Upper lobe of left lung (tissue), 6 donors: ENCODE measurements around the gene EXD3. TPM values are rescaled to one million over a fixed set of nuclear protein-coding genes. Genes with fewer than 3 reads are reported as not detected.

Experiments used
- ATAC-seq, 2 donors: fragments of 200-7000 bp; cut with Tn5 transposase; one replicate each; pipeline ENCODE4 v1.9.1; 2022; ENCODE audit warnings: mild to moderate bottlenecking in 2 of 2, moderate library complexity in 2 of 2; ENCODE audit not compliant: low FRiP score in 2 of 2
- DNase-seq, 2 donors: peaks; one replicate each; pipeline ENCODE4 v3.0.0-alpha.2; 2019 to 2020
- H3K27ac ChIP-seq, 4 donors: fragments of 200-600 bp; sonication (generic); one replicate each; pipeline ENCODE4 v1.5.1; 2016 to 2019
- H3K27me3 ChIP-seq, 4 donors: fragments of 200-600 bp; sonication (generic); one replicate each; pipeline ENCODE4 v1.5.1; 2017 to 2019
- H3K36me3 ChIP-seq, 4 donors: fragments of 200-600 bp; sonication (generic); one replicate each; pipeline ENCODE4 v1.5.1; 2016 to 2019
- H3K4me1 ChIP-seq, 4 donors: fragments of 200-600 bp; sonication (generic); one replicate each; pipeline ENCODE4 v1.5.1; 2018 to 2019
- H3K4me3 ChIP-seq, 4 donors: fragments of 200-600 bp; sonication (generic); one replicate each; pipeline ENCODE4 v1.5.1; 2017 to 2019; ENCODE audit warnings: mild to moderate bottlenecking in 2 of 4, moderate library complexity in 1 of 4
- H3K9me3 ChIP-seq, 4 donors: fragments of 200-600 bp; sonication (generic); one replicate each; pipeline ENCODE4 v1.5.1; 2018 to 2019
- CTCF ChIP-seq, 6 experiments: fragments of 450-650 bp in 4 of 6; fragments of 200-600 bp in 2 of 6; sonication (generic) in 2 of 6; IDR thresholded peaks; one replicate each; pipeline ENCODE4 v1.5.1; 2016 to 2019; ENCODE audit warnings: antibody characterized with exemption in 6 of 6
- EP300 ChIP-seq, 4 donors: sonication (generic); formaldehyde crosslinking; IDR thresholded peaks; one replicate each; pipeline ENCODE4 v1.5.1; 2017; ENCODE audit warnings: antibody characterized with exemption in 4 of 4, control low read depth in 2 of 4
- POLR2A ChIP-seq, 4 donors: fragments of 450-650 bp; IDR thresholded peaks; one replicate each; pipeline ENCODE4 v1.5.1; 2016 to 2017; ENCODE audit warnings: antibody characterized with exemption in 4 of 4, mild to moderate bottlenecking in 2 of 4
- POLR2AphosphoS5 ChIP-seq, 2 donors: sonication (generic); formaldehyde crosslinking; IDR thresholded peaks; one replicate each; pipeline ENCODE4 v1.5.1; 2017; ENCODE audit warnings: antibody characterized with exemption in 2 of 2
- WGBS, 2 donors: methylation state at CpG; one replicate each; pipeline ENCODE4 v1.1.5; 2017 to 2018; 5-methylcytosine and 5-hydroxymethylcytosine counted together
- total RNA-seq, 6 donors: library from RNA; depleted of rRNA in 4 of 6; stranded (reverse); fragments of >200 nt in 4 of 6; gene quantifications; one replicate each; pipeline versions ENCODE4 v1.1.0 to v1.2.1, GENCODE V29; 2016 to 2021
- donor health status: DM: no; HTN: no; CAD: no; lungs with moderate emphysema.
- donor health status: DM: no; HTN: yes; CAD: no; lungs with severe emphysema.

The EXD3 gene
- total RNA-seq, 6 donors from 2014 or later: 12.3 to 118 (median 24.8) TPM

GRCh38 chr9:137280474-137281344 lies 142.3 kb downstream of the EXD3 start:
- 74 to 76% methylated on average over 22 to 71 of the region's 85 CpGs for WGBS, 2 donors
- no peak for ATAC-seq
- H3K27me3 ChIP-seq: no peaks in the 10 kb centered on the region
- H3K4me3 ChIP-seq: peak overlapping the region in 2 of 4 donors; percentile 5 to 8
- peaks cover 34 to 61% (median 41%) of the 10 kb centered on the region in 4 donors for H3K4me1 ChIP-seq
- H3K36me3 ChIP-seq: peaks cover 6 to 53% (median 29%) of the 10 kb centered on the region in 4 donors
- peak overlapping the region in 2 of 4 donors; percentile 4 to 6 for H3K27ac ChIP-seq
- no peaks in the 10 kb centered on the region for H3K9me3 ChIP-seq
- DNase-seq: peak in 1 of 2 donors; percentile 85
- TF ChIP-seq POLR2AphosphoS5 (IDR thresholded peaks at IDR 0.05) (no peak), POLR2A (IDR thresholded peaks at IDR 0.05) (no peak), EP300 (IDR thresholded peaks at IDR 0.05) (no peak), CTCF (IDR thresholded peaks at IDR 0.05) (peak in 1 of 6 experiments; percentile 11)

- 95 to 97% methylated on average over 16 to 34 of the region's 41 CpGs for WGBS, 2 donors
- DNase-seq (peak in 1 of 2 donors; percentile 83), ATAC-seq (no peak)
Observed at GRCh38 chr9:137279741-137280473, 143.1 kb downstream of the EXD3 start.

GRCh38 chr9:137278721-137279711 lies 143.9 kb downstream of the EXD3 start:
- H3K27ac ChIP-seq: peak overlapping the region; percentile 95 to 98 (median 96)
- ATAC-seq: no peak
- H3K36me3 ChIP-seq: peaks cover 6 to 53% (median 29%) of the 10 kb centered on the region in 4 donors
- WGBS, 2 donors: 90 to 92% methylated on average over 101 to 133 of the region's 139 CpGs
- H3K4me3 ChIP-seq: peak overlapping the region; percentile 64 to 86 (median 70)
- peaks cover 38 to 78% (median 56%) of the 10 kb centered on the region in 4 donors for H3K4me1 ChIP-seq
- no peaks in the 10 kb centered on the region for H3K27me3 ChIP-seq
- H3K9me3 ChIP-seq: no peaks in the 10 kb centered on the region
- DNase-seq: peak in 1 of 2 donors; percentile 87
- TF ChIP-seq POLR2AphosphoS5 (IDR thresholded peaks at IDR 0.05) (no peak), CTCF (IDR thresholded peaks at IDR 0.05) (no peak), POLR2A (IDR thresholded peaks at IDR 0.05) (no peak), EP300 (IDR thresholded peaks at IDR 0.05) (no peak)

More at GRCh38 chr9:137279741-137280473, 143.1 kb downstream of the EXD3 start:
- peaks cover 6 to 53% (median 29%) of the 10 kb centered on the region in 4 donors for H3K36me3 ChIP-seq
- no peaks in the 10 kb centered on the region for H3K9me3 ChIP-seq
- TF ChIP-seq POLR2A (IDR thresholded peaks at IDR 0.05): no peak
- no peak for TF ChIP-seq POLR2AphosphoS5 (IDR thresholded peaks at IDR 0.05)
- no peak for TF ChIP-seq EP300 (IDR thresholded peaks at IDR 0.05)
- no peak for TF ChIP-seq CTCF (IDR thresholded peaks at IDR 0.05)
- peak overlapping the region in 2 of 4 donors; percentile 4 to 6 for H3K27ac ChIP-seq
- peaks cover 38 to 69% (median 48%) of the 10 kb centered on the region in 4 donors for H3K4me1 ChIP-seq
- H3K27me3 ChIP-seq: no peaks in the 10 kb centered on the region
- H3K4me3 ChIP-seq: no peak overlapping the region

GRCh38 chr9:137278061-137278701 lies 144.8 kb downstream of the EXD3 start:
- ATAC-seq: peak in 1 of 2 donors; percentile 11
- H3K36me3 ChIP-seq: peaks cover 6 to 47% (median 28%) of the 10 kb centered on the region in 4 donors
- peak in 1 of 2 donors; percentile 86 for DNase-seq
- TF ChIP-seq POLR2A (IDR thresholded peaks at IDR 0.05) (no peak), EP300 (IDR thresholded peaks at IDR 0.05) (no peak), POLR2AphosphoS5 (IDR thresholded peaks at IDR 0.05) (no peak), CTCF (IDR thresholded peaks at IDR 0.05) (no peak)
- H3K9me3 ChIP-seq: no peaks in the 10 kb centered on the region
- 10 to 31% methylated on average over 8 to 32 of the region's 54 CpGs for WGBS, 2 donors
- peak overlapping the region; percentile 95 to 98 (median 96) for H3K27ac ChIP-seq
- peak overlapping the region; percentile 64 to 86 (median 70) for H3K4me3 ChIP-seq
- no peaks in the 10 kb centered on the region for H3K27me3 ChIP-seq
- H3K4me1 ChIP-seq: peaks cover 38 to 86% (median 60%) of the 10 kb centered on the region in 4 donors
